ENCODE results near the gene NOTCH4.
A peak's percentile ranks its signal among the peaks of the same experiment; 100 is the strongest.

Gene NOTCH4

GRCh38 chr6:32173051-32173727 is 50.7 kb downstream of the NOTCH4 start:
- H3K4me3 ChIP-seq (ENCODE audit: low read length): no peak overlapping the region
- H3K4me1 ChIP-seq (ENCODE audit: control insufficient read depth, insufficient read depth, low read length): peaks cover 20% of the 10 kb centered on the region
- H3K27ac ChIP-seq (ENCODE audit: low read depth, low read length): no peak overlapping the region
- H3K27me3 ChIP-seq (ENCODE audit: control insufficient read depth, insufficient read depth, low read length): no peaks in the 10 kb centered on the region
- peaks cover 28% of the 10 kb centered on the region for H3K36me3 ChIP-seq (ENCODE audit: control insufficient read depth, insufficient read depth, low read length)
- H3K9ac ChIP-seq (ENCODE audit: low read length): no peak overlapping the region

DNA sequence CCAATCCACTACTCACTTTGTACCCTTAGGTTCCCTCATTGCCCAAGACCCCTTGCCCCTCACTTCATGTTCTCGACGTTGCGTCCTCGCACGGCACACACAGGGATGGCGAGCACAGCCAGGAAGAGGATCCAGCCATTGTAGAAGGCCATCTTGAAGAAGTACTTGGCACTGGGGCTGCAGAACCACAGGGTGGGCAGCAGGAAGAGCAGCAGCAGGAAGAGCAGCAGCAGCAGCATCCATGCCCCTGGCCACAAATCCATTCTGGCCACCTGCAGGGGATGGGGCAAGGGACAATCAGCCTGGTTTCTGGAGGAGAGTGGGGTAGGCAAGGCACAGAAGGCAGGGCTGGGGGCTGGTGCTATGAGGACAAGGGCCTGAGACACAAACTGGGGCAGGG is 52.6 kb downstream of the NOTCH4 start:
- Histone ChIP-seq H3K9ac (ENCODE audit: low read length) (no peak overlapping the region), H3K4me1 (ENCODE audit: control insufficient read depth, insufficient read depth, low read length) (peaks cover 10% of the 10 kb centered on the region), H3K36me3 (ENCODE audit: control insufficient read depth, insufficient read depth, low read length) (peaks cover 36% of the 10 kb centered on the region)

DNA sequence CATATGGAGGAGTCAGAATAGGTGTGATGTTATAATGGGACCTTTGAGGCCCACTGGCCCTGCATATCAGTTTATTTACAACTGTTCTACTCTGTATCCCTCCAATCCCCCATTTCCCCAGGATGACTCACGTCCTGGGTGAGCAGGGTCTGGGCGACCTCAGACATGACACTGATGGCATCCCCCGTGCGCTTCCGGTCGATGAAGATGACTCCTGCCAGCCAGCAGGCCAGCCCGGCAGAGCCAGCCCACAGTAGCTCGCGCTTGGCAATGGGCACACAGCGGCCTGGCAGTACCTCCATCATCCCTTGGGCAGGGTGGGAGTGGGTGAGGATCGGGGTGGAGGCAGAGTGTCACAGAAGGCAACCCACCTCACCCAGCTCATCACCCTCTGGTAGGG is 53.6 kb downstream of the NOTCH4 start:
- no peaks in the 10 kb centered on the region for H3K27me3 ChIP-seq (ENCODE audit: control insufficient read depth, insufficient read depth, low read length)
- H3K27ac ChIP-seq (ENCODE audit: low read depth, low read length): no peak overlapping the region
- H3K36me3 ChIP-seq (ENCODE audit: control insufficient read depth, insufficient read depth, low read length): peaks cover 36% of the 10 kb centered on the region
- no peak overlapping the region for H3K9ac ChIP-seq (ENCODE audit: low read length)
- H3K4me3 ChIP-seq (ENCODE audit: low read length): no peak overlapping the region
- H3K4me1 ChIP-seq (ENCODE audit: control insufficient read depth, insufficient read depth, low read length): peaks cover 8% of the 10 kb centered on the region

More for the DNA sequence above, 52.6 kb downstream of the NOTCH4 start:
- H3K27ac ChIP-seq (ENCODE audit: low read depth, low read length): no peak overlapping the region
- H3K27me3 ChIP-seq (ENCODE audit: control insufficient read depth, insufficient read depth, low read length): no peaks in the 10 kb centered on the region
- no peak overlapping the region for H3K4me3 ChIP-seq (ENCODE audit: low read length)

DNA sequence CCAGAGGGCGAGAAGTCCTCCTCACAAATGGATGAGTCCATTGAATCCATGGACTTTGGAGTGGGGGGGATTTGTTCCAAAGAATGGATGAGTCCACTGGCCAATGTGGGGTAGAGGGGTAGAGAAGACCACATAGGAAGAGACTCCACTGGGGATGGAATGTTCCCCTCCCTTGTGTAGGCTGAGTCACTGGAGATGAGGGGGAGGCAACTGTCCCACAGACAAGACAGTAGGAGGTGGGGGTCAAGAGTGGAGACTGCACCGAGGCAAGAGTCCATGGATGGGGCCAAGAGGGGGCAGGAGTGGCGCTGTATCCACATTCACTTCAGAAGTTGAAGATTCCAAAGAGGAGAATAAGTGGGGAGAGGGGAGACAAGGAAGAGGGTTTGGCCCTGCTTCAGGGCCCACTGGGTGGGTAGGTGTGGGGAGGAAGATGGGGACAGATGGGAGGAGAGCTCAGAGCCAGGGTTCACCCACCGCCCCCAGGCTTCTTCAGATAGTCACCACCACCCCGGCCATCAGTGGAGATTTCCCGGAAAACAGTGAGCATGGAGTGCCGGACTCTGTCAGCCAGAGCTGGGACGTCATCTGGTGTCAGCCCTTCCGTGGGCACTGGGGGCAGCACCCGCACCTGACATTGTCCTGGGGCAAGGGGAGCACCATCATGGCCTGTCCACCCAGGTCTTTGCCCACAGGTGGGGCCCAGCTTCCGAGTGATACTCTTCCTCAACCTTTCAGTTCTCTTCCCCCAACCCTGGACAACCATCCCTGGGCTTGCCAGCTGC is 54.9 kb downstream of the NOTCH4 start:
- no peaks in the 10 kb centered on the region for H3K27me3 ChIP-seq (ENCODE audit: control insufficient read depth, insufficient read depth, low read length)
- H3K27ac ChIP-seq (ENCODE audit: low read depth, low read length): no peak overlapping the region
- H3K36me3 ChIP-seq (ENCODE audit: control insufficient read depth, insufficient read depth, low read length): peaks cover 39% of the 10 kb centered on the region
- no peak overlapping the region for H3K4me3 ChIP-seq (ENCODE audit: low read length)
- H3K4me1 ChIP-seq (ENCODE audit: control insufficient read depth, insufficient read depth, low read length): no peaks in the 10 kb centered on the region
- no peak overlapping the region for H3K9ac ChIP-seq (ENCODE audit: low read length)

GRCh38 chr6:32168350-32168749 is 55.5 kb downstream of the NOTCH4 start:
- H3K4me3 ChIP-seq (ENCODE audit: low read length): no peak overlapping the region
- no peaks in the 10 kb centered on the region for H3K4me1 ChIP-seq (ENCODE audit: control insufficient read depth, insufficient read depth, low read length)
- peaks cover 39% of the 10 kb centered on the region for H3K36me3 ChIP-seq (ENCODE audit: control insufficient read depth, insufficient read depth, low read length)
- no peak overlapping the region for H3K27ac ChIP-seq (ENCODE audit: low read depth, low read length)
- H3K9ac ChIP-seq (ENCODE audit: low read length): no peak overlapping the region
- H3K27me3 ChIP-seq (ENCODE audit: control insufficient read depth, insufficient read depth, low read length): no peaks in the 10 kb centered on the region

GRCh38 chr6:32167761-32168262 is 56.1 kb downstream of the NOTCH4 start:
- H3K36me3 ChIP-seq (ENCODE audit: control insufficient read depth, insufficient read depth, low read length): peaks cover 42% of the 10 kb centered on the region

GRCh38 chr6:32167154-32167760 is 56.6 kb downstream of the NOTCH4 start:
- no peak overlapping the region for H3K27ac ChIP-seq (ENCODE audit: low read depth, low read length)
- H3K4me1 ChIP-seq (ENCODE audit: control insufficient read depth, insufficient read depth, low read length): no peaks in the 10 kb centered on the region
- peaks cover 46% of the 10 kb centered on the region for H3K36me3 ChIP-seq (ENCODE audit: control insufficient read depth, insufficient read depth, low read length)
- no peak overlapping the region for H3K4me3 ChIP-seq (ENCODE audit: low read length)
- H3K9ac ChIP-seq (ENCODE audit: low read length): no peak overlapping the region
- H3K27me3 ChIP-seq (ENCODE audit: control insufficient read depth, insufficient read depth, low read length): no peaks in the 10 kb centered on the region

More at GRCh38 chr6:32167761-32168262, 56.1 kb downstream of the NOTCH4 start:
- no peak overlapping the region for H3K4me3 ChIP-seq (ENCODE audit: low read length)
- H3K9ac ChIP-seq (ENCODE audit: low read length): no peak overlapping the region
- H3K27ac ChIP-seq (ENCODE audit: low read depth, low read length): no peak overlapping the region
- H3K4me1 ChIP-seq (ENCODE audit: control insufficient read depth, insufficient read depth, low read length): no peaks in the 10 kb centered on the region
- no peaks in the 10 kb centered on the region for H3K27me3 ChIP-seq (ENCODE audit: control insufficient read depth, insufficient read depth, low read length)

DNA sequence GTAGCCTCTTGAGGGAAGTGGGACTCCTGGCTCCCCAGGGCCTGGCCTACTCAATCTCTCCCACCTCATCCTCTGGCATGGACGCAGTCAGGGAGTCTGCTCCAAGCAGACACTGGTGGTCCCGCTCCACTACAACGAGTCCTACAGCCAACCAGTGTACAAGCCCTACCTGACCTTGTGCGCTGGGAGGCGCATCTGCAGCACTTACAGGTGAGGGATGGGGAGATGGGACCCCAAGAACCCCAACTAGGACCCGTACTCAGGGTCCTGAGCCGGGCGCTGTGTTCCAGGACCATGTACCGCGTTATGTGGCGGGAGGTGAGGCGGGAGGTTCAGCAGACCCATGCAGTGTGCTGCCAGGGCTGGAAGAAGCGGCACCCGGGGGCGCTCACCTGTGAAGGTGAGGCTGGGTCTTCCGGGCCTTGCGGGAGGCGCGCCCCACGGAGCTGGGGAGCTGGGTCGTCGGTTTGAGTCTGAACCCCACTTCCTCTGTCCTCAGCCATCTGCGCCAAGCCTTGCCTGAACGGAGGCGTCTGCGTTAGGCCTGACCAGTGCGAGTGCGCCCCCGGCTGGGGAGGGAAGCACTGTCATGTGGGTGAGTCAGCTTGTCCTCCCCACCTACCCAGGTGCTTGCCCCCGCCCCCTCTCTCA is 57.3 kb downstream of the NOTCH4 start:
- no peak overlapping the region for H3K4me3 ChIP-seq (ENCODE audit: low read length)
- H3K4me1 ChIP-seq (ENCODE audit: control insufficient read depth, insufficient read depth, low read length): no peaks in the 10 kb centered on the region
- H3K27ac ChIP-seq (ENCODE audit: low read depth, low read length): no peak overlapping the region
- peaks cover 46% of the 10 kb centered on the region for H3K36me3 ChIP-seq (ENCODE audit: control insufficient read depth, insufficient read depth, low read length)
- H3K27me3 ChIP-seq (ENCODE audit: control insufficient read depth, insufficient read depth, low read length): no peaks in the 10 kb centered on the region
- no peak overlapping the region for H3K9ac ChIP-seq (ENCODE audit: low read length)

- Histone ChIP-seq H3K9ac (ENCODE audit: low read length) (no peak within 1 kb of the TSS), H3K4me3 (ENCODE audit: low read length) (no peak within 1 kb of the TSS), H3K27me3 (ENCODE audit: control insufficient read depth, insufficient read depth, low read length) (no peaks in the 10 kb centered on the region), H3K27ac (ENCODE audit: low read depth, low read length) (peak within 1 kb of the TSS; percentile 61), H3K4me1 (ENCODE audit: control insufficient read depth, insufficient read depth, low read length) (no peaks in the 10 kb centered on the region), H3K36me3 (ENCODE audit: control insufficient read depth, insufficient read depth, low read length) (peaks cover 25% of the 10 kb centered on the region)
Observed at GRCh38 chr6:32164295-32164694, 59.6 kb downstream of the NOTCH4 start, which contains the start of gene EGFL8. Gene EGFL8 (plus strand): TSS chr6:32164595. CDS start chr6:32166166, 1,571 bp downstream.

DNA sequence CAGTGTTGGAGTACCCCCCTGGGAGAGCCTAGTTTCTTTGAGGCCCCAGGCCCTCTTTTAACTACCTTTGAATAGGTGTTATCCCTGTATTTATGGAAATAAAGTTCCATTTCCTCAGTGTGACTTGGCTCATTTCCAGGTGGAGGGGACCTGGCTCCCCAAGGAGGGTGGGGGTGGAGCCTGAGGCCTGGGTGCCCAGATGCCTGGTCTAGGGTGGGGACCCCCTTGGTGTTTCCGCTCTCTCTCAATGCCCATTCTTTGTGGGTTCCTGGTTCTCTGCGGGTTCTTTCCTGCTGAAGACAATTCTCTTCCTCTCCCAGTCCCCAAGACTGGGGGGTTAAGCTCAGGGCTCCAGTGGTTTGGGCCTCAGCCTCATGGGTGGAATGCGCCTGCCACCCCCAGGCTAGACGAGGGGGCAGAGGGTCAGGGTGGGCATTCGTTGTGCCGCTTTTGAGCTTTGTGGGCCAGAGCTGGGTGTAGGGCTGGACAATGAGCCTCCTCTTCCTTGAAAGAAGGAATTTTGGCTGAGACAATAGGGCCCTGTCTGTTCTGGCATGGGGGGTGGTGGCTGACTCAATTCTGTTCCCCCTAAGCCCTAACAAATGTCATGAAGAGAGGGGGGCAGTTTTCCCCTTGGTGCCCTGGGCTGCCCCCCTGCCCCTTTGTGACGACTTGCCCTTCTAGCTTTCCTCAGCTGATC is 60.2 kb downstream of the NOTCH4 start:
- no peaks in the 10 kb centered on the region for H3K27me3 ChIP-seq (ENCODE audit: control insufficient read depth, insufficient read depth, low read length)
- peaks cover 20% of the 10 kb centered on the region for H3K36me3 ChIP-seq (ENCODE audit: control insufficient read depth, insufficient read depth, low read length)
- H3K27ac ChIP-seq (ENCODE audit: low read depth, low read length): peak overlapping the region; percentile 61
- no peaks in the 10 kb centered on the region for H3K4me1 ChIP-seq (ENCODE audit: control insufficient read depth, insufficient read depth, low read length)
- H3K9ac ChIP-seq (ENCODE audit: low read length): no peak overlapping the region
- no peak overlapping the region for H3K4me3 ChIP-seq (ENCODE audit: low read length)

DNA sequence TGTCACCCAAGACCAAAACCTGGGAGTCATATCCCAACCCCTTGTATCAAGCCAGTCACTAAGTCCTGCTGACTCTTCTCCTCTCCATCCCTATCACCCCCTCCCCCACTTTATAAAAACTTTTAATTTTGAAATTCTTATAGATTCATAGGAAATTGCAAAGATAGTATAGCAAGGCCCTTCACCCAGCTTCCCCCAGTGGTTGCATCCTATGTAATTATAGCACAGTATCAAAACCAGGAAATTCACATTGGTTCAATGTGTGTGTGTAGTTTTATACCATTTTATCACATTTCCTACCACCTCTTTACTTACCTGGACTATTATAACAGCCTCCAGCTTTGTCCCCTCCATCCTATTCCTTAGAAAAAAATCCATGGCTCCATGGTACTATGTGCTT is 65.8 kb downstream of the NOTCH4 start:
- no peak overlapping the region for H3K4me3 ChIP-seq (ENCODE audit: low read length)
- no peak overlapping the region for H3K9ac ChIP-seq (ENCODE audit: low read length)
- no peaks in the 10 kb centered on the region for H3K27me3 ChIP-seq (ENCODE audit: control insufficient read depth, insufficient read depth, low read length)
- H3K4me1 ChIP-seq (ENCODE audit: control insufficient read depth, insufficient read depth, low read length): peaks cover 5% of the 10 kb centered on the region
- peaks cover 16% of the 10 kb centered on the region for H3K36me3 ChIP-seq (ENCODE audit: control insufficient read depth, insufficient read depth, low read length)
- H3K27ac ChIP-seq (ENCODE audit: low read depth, low read length): no peak overlapping the region

All from rectal smooth muscle tissue (tissue), 1 donor.